GM10266 (cell line): ENCODE measurements around the gene BCO2.

Experiments used
- DNase-seq: peaks from one replicate; pipeline ENCODE4 v3.0.0; 2012; ENCODE audit errors: extremely low spot score
- TF ChIP-seq, protein P1 (sequence below): IDR thresholded peaks from 2 replicates; pipeline ENCODE4 v1.5.1; 2012; ENCODE audit warnings: mild to moderate bottlenecking, low read depth; ENCODE audit not compliant: control insufficient read depth, insufficient read depth; ENCODE audit errors: missing control alignments

Gene BCO2

DNA sequence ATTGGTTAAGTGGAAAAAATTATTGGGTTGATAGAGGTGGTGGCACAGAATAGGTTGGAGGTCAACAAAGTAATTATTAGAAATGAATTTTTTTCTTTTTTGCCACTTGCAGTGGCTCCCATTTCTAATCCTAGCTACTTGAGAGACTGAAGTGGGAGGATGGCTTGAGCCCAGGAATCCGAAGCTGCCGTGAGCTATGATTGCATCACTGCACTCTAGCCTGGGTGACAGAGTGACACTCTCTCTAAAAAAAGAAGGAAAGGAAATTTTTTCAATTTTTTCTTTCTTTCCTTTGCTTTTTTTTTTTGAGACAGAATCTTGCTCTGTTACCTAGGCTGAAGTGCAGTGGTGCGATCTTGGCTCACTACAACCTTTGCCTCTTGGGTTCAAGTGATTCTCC lies 2.2 kb upstream of the BCO2 start:
- no peak for DNase-seq
- TF ChIP-seq, protein P1, sequence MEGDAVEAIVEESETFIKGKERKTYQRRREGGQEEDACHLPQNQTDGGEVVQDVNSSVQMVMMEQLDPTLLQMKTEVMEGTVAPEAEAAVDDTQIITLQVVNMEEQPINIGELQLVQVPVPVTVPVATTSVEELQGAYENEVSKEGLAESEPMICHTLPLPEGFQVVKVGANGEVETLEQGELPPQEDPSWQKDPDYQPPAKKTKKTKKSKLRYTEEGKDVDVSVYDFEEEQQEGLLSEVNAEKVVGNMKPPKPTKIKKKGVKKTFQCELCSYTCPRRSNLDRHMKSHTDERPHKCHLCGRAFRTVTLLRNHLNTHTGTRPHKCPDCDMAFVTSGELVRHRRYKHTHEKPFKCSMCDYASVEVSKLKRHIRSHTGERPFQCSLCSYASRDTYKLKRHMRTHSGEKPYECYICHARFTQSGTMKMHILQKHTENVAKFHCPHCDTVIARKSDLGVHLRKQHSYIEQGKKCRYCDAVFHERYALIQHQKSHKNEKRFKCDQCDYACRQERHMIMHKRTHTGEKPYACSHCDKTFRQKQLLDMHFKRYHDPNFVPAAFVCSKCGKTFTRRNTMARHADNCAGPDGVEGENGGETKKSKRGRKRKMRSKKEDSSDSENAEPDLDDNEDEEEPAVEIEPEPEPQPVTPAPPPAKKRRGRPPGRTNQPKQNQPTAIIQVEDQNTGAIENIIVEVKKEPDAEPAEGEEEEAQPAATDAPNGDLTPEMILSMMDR, result no peak

DNA sequence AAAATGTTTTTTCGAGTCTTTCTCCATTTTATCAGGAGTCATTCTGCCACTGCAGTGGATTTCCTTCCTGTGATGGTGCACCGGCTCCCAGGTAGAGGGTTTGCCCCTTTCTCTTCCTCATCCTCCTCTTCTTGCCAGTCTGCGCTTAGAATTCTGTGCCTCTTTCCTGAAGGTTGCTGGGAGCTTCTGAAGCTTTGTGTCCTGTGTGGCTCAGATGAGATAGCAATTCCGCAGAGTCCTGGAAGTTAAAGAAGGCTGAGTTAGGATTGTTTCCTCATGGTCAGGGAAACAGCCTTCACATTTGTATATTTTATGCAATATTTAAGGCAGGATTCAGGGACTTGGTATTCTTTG lies 264 bp downstream of the BCO2 start:
- no peak for DNase-seq
- TF ChIP-seq, protein P1, result no peak

DNA sequence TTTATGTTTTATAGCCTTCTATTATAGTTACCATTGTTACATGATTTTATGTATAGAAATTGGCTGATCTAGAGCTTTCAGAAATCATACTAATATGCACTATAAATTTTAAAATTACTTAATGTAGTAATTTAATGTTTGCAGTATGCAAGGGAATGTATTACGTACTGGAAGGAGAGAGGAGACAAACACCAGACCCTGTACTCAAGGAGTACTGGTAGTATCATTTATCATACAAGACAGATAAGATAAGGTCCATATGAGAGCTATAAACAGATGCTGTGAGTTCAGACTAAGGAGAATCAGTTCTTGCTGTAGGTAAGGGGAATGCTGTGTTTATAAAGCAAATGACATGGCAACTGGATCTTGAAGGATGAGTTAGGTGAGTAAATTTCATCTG lies 765 bp downstream of the BCO2 start:
- no peak for DNase-seq
- TF ChIP-seq, protein P1, result no peak

DNA sequence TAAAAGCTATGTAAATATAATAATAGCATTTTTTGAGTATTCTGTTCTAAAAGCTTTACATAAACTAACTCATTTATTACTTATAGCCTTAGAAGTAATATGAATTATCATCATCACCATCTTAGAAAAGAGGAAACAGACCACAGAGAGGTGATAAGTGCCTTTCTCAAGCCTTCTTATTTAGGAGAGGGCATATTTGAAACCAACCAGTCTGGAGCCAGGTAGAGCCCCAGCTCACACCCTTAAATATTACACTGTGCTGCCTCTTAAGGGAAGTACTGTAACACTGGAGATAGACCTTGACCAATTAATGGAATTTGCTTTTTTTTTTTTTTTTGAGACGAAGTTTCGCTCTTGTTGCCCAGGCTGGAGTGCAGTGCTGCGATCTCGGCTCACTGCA lies 2.3 kb downstream of the BCO2 start:
- DNase-seq, result no peak
- TF ChIP-seq, protein P1, result no peak

DNA sequence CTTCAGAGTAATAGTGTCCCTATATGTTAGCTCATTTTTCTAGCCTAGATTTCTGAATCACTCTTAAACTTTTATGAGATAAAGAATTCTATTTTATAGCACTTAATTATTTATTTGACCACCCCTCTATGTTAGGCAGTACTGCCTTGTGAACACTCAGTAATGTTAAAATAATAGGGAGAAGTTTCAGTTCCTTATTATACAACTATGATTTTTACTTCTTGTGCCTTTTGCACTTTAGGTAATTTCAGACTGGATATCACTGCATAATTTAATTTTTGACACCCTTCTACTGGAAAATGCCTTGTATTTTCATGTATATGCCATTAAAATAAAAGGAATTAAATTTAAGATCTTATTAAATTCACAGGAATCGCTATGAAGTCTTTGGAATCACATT lies 3.1 kb downstream of the BCO2 start:
- TF ChIP-seq, protein P1, result no peak
- no peak for DNase-seq

DNA sequence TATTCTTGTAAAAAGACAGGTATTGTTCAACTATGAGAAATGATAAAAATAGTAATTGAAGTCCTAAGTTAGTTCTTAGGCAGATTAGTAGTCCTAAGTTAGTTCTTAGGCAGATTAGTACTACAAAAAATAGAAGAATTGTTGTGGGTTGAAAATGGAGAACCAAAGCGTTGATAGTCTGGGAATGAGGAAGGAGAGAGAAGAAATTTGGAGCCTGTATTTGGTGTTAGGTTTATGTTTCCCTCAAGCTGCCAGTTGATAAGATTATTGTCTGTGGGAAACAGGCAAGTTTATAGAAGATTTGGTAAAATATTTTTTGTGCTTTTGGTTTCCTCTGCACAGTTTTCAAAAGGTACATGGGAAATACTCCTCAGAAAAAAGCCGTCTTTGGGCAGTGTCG lies 3.6 kb downstream of the BCO2 start:
- no peak for DNase-seq

DNA sequence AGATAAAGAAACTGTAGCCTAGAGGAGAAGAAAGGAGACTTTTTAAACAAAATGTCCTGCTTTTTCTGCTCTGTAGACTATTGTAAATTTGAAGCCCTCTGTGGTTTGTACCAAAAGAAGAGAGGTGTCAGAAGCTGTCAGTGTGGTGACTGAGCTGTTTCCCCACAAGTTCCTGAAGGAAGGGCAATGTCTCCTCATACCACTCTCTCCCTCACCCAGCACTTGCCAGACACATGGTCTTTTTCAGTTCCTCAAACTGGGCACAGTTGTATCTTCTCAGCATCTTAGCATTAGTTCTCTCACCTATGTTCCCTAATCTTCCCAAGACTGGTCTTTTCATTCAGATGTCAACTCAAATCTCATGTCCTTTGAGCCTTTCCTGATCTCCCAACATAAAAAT lies 4.3 kb downstream of the BCO2 start:
- DNase-seq, result no peak
- TF ChIP-seq, protein P1, result no peak

More for the DNA sequence above, 3.6 kb downstream of the BCO2 start:
- TF ChIP-seq, protein P1, result no peak
